ENCODE measurements around the gene TMCC1. TPM values are rescaled to one million over a fixed set of nuclear protein-coding genes. Genes with fewer than 3 reads are reported as not detected.

TMCC1 gene
- total RNA-seq, 4 donors from 2014 or later = 24.3 to 41.7 (median 31.1) TPM

DNA sequence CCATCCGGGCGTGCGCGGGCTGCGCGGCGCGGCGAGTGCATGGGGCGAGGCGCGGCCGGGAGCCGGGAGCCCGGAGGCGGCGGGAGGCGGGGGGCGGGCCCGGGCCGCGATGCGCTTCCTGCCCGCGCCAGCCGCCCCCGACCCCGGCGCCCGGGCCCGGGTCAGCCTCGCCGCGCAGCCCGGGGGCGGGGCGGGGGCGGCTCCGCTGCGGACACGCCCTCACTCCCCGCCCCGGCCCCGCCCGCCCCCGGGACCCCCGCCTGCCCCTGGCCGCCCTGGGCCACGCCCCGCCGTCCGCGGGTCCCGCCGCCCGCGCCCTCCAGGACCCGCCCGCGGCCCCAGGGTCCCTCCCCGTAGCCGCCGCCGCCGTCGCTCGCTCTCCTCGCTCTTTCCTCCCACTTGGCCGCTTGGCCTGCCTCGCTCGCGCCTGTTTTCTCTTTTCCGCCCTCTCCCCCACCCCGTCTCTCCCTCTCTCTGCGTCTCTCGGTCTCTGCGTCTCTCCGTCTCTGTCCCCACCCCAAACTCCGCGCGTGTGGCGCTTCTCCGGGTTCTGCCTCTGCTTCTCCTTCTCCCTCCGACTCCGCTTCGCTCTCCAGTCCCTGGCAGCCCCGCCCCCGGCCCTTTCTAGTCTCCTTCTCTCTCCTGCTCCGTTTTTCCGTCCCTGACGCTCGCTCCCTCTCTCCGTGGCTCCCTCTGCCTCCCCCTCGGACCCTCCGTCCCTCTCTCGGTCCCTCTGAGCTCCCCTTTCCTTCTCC is 286.7 kb downstream of the TMCC1 start, which contains the start of gene PLXND1:
Gene PLXND1, minus strand, starts transcription at position 41 of the 755 bp plus-strand sequence. Its CDS starts 37 bp downstream, at position 4.
- peak; percentile 41 to 56 for DNase-seq
- peaks cover 5% of the 10 kb centered on the region for H3K27me3 ChIP-seq
- peak within 1 kb of the TSS; percentile 86 to 92 (median 92) for H3K27ac ChIP-seq
- no peaks in the 10 kb centered on the region for H3K9me3 ChIP-seq
- TF ChIP-seq, protein P1, sequence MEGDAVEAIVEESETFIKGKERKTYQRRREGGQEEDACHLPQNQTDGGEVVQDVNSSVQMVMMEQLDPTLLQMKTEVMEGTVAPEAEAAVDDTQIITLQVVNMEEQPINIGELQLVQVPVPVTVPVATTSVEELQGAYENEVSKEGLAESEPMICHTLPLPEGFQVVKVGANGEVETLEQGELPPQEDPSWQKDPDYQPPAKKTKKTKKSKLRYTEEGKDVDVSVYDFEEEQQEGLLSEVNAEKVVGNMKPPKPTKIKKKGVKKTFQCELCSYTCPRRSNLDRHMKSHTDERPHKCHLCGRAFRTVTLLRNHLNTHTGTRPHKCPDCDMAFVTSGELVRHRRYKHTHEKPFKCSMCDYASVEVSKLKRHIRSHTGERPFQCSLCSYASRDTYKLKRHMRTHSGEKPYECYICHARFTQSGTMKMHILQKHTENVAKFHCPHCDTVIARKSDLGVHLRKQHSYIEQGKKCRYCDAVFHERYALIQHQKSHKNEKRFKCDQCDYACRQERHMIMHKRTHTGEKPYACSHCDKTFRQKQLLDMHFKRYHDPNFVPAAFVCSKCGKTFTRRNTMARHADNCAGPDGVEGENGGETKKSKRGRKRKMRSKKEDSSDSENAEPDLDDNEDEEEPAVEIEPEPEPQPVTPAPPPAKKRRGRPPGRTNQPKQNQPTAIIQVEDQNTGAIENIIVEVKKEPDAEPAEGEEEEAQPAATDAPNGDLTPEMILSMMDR (IDR thresholded peaks at IDR 0.05) = no peak
- TF ChIP-seq POLR2A (IDR thresholded peaks at IDR 0.05) = peak in 1 of 2 donors; percentile 30
- intact Hi-C loops (cut with DNase I) = no loop called here
- peaks cover 19 to 57% of the 10 kb centered on the region in 2 donors for H3K4me1 ChIP-seq
- peak within 1 kb of the TSS in 2 of 3 donors; percentile 49 to 50 for H3K4me3 ChIP-seq (replicated peaks in 1 of 3)
- WGBS, 2 donors = 3 to 4% methylated on average over 38 to 46 of the region's 96 CpGs
- H3K36me3 ChIP-seq = no peaks in the 10 kb centered on the region

DNA sequence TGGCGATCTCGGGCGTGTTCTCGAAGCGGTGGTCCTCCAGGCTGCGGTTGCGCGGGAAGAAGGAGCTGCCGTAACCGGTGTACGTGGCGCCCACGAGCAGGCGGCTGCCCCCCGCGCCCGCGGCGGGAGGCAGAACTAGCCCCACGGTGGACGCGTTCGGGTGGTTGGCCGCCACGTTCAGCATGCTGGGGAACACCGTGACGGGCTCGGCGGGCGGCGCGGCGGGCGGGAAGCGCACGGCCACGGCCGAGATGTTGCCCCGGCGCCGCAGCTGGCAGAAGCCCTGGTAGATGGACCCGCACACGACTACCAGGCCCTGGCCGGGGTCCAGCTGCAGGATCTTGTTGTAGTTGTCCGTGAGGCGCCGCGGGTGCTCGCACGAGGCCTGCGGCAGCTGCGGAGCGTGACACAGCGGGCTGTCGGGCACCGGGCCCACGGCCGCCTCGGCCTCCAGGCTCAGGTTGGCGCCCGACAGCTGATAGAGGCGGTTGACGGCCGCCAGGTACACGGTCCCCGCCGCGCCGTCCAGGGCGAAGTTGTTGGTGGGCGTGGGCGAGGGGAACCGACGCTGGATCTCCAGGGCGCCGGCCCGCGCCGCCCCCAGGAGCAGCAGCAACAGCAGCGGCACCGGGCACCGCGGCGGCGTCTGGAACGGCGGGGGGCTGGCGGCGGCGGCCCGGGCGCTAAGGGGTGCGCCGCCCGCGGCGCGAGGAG is 287.4 kb downstream of the TMCC1 start:
- no peaks in the 10 kb centered on the region for H3K9me3 ChIP-seq
- intact Hi-C loops (cut with DNase I) = no loop called here
- H3K27ac ChIP-seq = peak overlapping the region; percentile 78 to 89 (median 79)
- peak overlapping the region in 2 of 3 donors; percentile 49 to 50 for H3K4me3 ChIP-seq (replicated peaks in 1 of 3)
- peaks cover 5% of the 10 kb centered on the region for H3K27me3 ChIP-seq
- H3K36me3 ChIP-seq = no peaks in the 10 kb centered on the region
- TF ChIP-seq, protein P1 (IDR thresholded peaks at IDR 0.05) = no peak
- TF ChIP-seq POLR2A (IDR thresholded peaks at IDR 0.05) = no peak
- 1 to 2% methylated on average over 10 to 26 of the region's 98 CpGs for WGBS, 2 donors
- peaks cover 19 to 58% of the 10 kb centered on the region in 2 donors for H3K4me1 ChIP-seq
- DNase-seq = peak in 1 of 2 donors; percentile 30

DNA sequence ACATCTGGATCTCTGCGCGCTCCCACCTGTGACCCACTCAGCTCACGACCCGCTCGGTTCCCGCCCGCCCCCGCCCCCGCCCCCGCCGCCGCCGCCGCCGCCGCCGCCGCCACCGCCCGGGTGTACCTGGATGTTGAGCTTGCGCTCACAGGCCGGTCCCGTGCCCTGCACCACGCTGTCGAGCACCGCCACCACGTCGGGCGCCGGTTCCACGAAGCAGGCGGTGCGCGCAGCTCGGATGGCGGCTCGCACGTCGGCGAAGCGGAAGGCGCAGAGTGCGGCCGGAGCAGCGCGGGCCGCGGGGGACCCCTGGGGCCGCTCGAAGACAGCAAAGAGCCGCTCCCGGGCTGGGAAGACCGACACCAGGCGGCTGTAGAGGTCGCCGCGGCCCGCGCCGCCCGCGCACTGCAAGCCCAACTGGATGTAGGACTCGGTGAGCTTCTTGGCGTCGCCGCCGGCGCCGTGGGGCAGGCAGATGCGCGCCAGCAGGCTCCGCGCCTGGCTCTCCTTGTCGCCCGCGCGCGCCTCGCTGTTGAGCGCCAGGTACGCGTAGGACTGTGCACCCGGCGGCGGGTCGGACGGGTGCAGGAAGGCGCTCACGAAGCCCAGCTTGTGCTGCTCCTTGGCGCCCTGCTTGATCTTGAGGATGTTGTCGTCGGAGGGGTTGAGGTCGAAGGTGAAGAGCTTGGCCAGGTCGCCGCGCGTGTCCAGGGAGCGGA is 288.1 kb downstream of the TMCC1 start:
- DNase-seq = peak; percentile 54 to 59
- no peaks in the 10 kb centered on the region for H3K9me3 ChIP-seq
- no peaks in the 10 kb centered on the region for H3K36me3 ChIP-seq
- H3K27ac ChIP-seq = peak overlapping the region; percentile 78 to 89 (median 79)
- TF ChIP-seq POLR2A (IDR thresholded peaks at IDR 0.05) = no peak
- TF ChIP-seq, protein P1 (IDR thresholded peaks at IDR 0.05) = no peak
- H3K4me1 ChIP-seq = peaks cover 19 to 60% of the 10 kb centered on the region in 2 donors
- H3K4me3 ChIP-seq (replicated peaks in 1 of 3) = peak overlapping the region in 2 of 3 donors; percentile 49 to 50
- peaks cover 5% of the 10 kb centered on the region for H3K27me3 ChIP-seq
- WGBS, 2 donors = 3% methylated on average over 17 of the region's 98 CpGs; no CpG with 5 or more reads in 1 of the 2 donors
- intact Hi-C loops (cut with DNase I) = no loop called here

DNA sequence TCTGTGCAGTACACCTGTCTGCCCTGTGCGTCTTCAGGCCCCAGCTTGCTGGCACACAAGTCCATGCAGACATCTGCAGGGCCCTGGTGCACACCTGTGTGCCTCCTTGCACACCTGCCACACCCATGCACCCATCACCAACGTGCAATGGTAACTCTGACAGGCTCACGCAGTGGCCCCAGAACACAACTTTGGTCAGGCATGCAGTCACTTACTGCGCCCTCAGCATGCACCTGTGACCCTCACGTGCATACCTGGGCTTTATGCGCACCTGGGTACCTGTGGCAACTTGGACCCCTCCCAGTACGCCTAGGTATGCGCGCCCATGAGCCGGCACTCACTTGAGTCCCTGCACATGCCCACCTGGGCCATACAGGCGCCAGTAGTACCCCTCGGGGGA is 288.7 kb downstream of the TMCC1 start:
- H3K27ac ChIP-seq = peak overlapping the region; percentile 60 to 89 (median 78)

More for the DNA sequence above, 288.7 kb downstream of the TMCC1 start:
- intact Hi-C loops (cut with DNase I) = no loop called here
- H3K4me1 ChIP-seq = peaks cover 25 to 62% of the 10 kb centered on the region in 2 donors
- TF ChIP-seq POLR2A (IDR thresholded peaks at IDR 0.05) = no peak
- TF ChIP-seq, protein P1 (IDR thresholded peaks at IDR 0.05) = no peak
- H3K4me3 ChIP-seq (replicated peaks in 1 of 3) = peak overlapping the region in 1 of 3 donors; percentile 50
- no peaks in the 10 kb centered on the region for H3K36me3 ChIP-seq
- no peak for DNase-seq
- H3K9me3 ChIP-seq = no peaks in the 10 kb centered on the region
- 38 to 58% methylated on average over 3 to 10 of the region's 12 CpGs for WGBS, 2 donors
- peaks cover 5% of the 10 kb centered on the region for H3K27me3 ChIP-seq

Data from thyroid gland (tissue), 4 donors.